Measurements from ENCODE around the gene NBAS. TPM values are rescaled to one million over a fixed set of nuclear protein-coding genes. Genes with fewer than 3 reads are reported as not detected.

Gene NBAS
- total RNA-seq, 1 donor from 2014 or later: 57.6 TPM

DNA sequence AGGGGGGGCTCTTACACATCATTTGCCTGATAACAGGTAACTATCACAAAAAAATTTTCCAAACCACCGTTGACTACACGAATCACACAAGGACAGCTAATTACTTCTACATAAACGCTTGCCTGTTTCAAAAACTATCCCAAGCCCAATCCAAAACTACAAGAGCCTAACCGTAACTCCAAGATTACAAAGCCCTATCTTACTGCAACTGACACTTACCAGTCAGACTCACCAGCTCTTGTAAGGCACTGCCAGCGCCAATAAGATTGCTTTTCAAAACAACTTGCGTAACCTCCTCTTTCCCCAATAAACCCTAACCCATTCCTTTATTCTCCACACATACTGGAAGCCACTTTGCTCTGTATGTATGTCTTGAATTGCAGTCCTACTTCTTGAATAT is 148.4 kb downstream of the NBAS start:
- no peak overlapping the region for H3K4me2 ChIP-seq (ENCODE audit: low read length)
- H3K27me3 ChIP-seq (ENCODE audit: insufficient read depth, low read length): no peaks in the 10 kb centered on the region
- H3K4me1 ChIP-seq (ENCODE audit: insufficient read depth, low read length): no peaks in the 10 kb centered on the region
- H2AFZ ChIP-seq (ENCODE audit: low read depth, low read length): no peak overlapping the region
- Mint-ChIP-seq H3K27ac (ENCODE audit: unreplicated experiment) (no peak overlapping the region), H3K4me3 (ENCODE audit: unreplicated experiment) (no peak overlapping the region), H3K4me1 (ENCODE audit: low read depth, unreplicated experiment) (no peaks in the 10 kb centered on the region), H3K27me3 (ENCODE audit: low read depth, unreplicated experiment) (no peaks in the 10 kb centered on the region), H3K9me3 (ENCODE audit: unreplicated experiment) (no peaks in the 10 kb centered on the region), H3K36me3 (ENCODE audit: low read depth, unreplicated experiment) (peaks cover 11% of the 10 kb centered on the region)
- no peaks in the 10 kb centered on the region for H3K9me3 ChIP-seq (ENCODE audit: insufficient read depth, low read depth, low read length)
- H4K20me1 ChIP-seq (ENCODE audit: insufficient read depth, low read length): no peaks in the 10 kb centered on the region
- no peak overlapping the region for H3K9ac ChIP-seq (ENCODE audit: low read length)
- H3K4me3 ChIP-seq (ENCODE audit: insufficient read depth, low read depth, low read length): no peak overlapping the region
- DNase-seq (ENCODE audit: low read depth) (no peak), FAIRE-seq (no peak)
- TF ChIP-seq, protein P1, sequence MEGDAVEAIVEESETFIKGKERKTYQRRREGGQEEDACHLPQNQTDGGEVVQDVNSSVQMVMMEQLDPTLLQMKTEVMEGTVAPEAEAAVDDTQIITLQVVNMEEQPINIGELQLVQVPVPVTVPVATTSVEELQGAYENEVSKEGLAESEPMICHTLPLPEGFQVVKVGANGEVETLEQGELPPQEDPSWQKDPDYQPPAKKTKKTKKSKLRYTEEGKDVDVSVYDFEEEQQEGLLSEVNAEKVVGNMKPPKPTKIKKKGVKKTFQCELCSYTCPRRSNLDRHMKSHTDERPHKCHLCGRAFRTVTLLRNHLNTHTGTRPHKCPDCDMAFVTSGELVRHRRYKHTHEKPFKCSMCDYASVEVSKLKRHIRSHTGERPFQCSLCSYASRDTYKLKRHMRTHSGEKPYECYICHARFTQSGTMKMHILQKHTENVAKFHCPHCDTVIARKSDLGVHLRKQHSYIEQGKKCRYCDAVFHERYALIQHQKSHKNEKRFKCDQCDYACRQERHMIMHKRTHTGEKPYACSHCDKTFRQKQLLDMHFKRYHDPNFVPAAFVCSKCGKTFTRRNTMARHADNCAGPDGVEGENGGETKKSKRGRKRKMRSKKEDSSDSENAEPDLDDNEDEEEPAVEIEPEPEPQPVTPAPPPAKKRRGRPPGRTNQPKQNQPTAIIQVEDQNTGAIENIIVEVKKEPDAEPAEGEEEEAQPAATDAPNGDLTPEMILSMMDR (IDR thresholded peaks at IDR 0.05; ENCODE audit: insufficient read depth, low read depth, low read length): no peak
- no peak for TF ChIP-seq EZH2 (IDR thresholded peaks at IDR 0.05; ENCODE audit: insufficient read depth, low read length)
- H3K36me3 ChIP-seq (ENCODE audit: insufficient read depth, low read length): peaks cover 4% of the 10 kb centered on the region
- H3K27ac ChIP-seq (ENCODE audit: low read depth, low read length): no peak overlapping the region
- H3K79me2 ChIP-seq (ENCODE audit: insufficient read depth, low read length): no peaks in the 10 kb centered on the region

DNA sequence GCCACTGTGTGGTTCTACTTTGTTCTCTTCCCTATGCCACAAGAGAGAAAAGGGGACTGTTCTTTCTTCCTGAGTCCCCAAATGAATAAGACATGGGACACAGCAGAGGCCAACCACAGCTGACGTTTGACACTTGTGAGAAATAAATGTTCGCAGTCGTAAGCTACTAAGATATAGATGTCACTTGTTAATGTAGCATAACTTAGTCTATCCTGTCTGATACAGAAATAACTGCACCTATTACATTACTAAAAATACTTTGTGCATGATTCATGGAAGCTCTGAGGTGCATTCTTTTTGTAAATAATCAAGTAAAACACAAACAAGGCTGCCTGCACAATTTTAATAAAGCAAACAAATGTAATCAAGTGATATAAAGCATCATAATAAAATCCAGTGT is 148.8 kb downstream of the NBAS start:
- Mint-ChIP-seq H3K4me1 (ENCODE audit: low read depth, unreplicated experiment) (no peaks in the 10 kb centered on the region), H3K27ac (ENCODE audit: unreplicated experiment) (no peak overlapping the region), H3K9me3 (ENCODE audit: unreplicated experiment) (no peaks in the 10 kb centered on the region), H3K27me3 (ENCODE audit: low read depth, unreplicated experiment) (no peaks in the 10 kb centered on the region), H3K36me3 (ENCODE audit: low read depth, unreplicated experiment) (peaks cover 11% of the 10 kb centered on the region), H3K4me3 (ENCODE audit: unreplicated experiment) (no peak overlapping the region)
- H3K27me3 ChIP-seq (ENCODE audit: insufficient read depth, low read length): no peaks in the 10 kb centered on the region
- no peaks in the 10 kb centered on the region for H4K20me1 ChIP-seq (ENCODE audit: insufficient read depth, low read length)
- H3K4me3 ChIP-seq (ENCODE audit: insufficient read depth, low read depth, low read length): no peak overlapping the region
- TF ChIP-seq, protein P1 (IDR thresholded peaks at IDR 0.05; ENCODE audit: insufficient read depth, low read depth, low read length): no peak
- no peak for TF ChIP-seq EZH2 (IDR thresholded peaks at IDR 0.05; ENCODE audit: insufficient read depth, low read length)
- no peak for DNase-seq (ENCODE audit: low read depth)
- no peaks in the 10 kb centered on the region for H3K9me3 ChIP-seq (ENCODE audit: insufficient read depth, low read depth, low read length)
- no peak overlapping the region for H3K4me2 ChIP-seq (ENCODE audit: low read length)
- no peaks in the 10 kb centered on the region for H3K4me1 ChIP-seq (ENCODE audit: insufficient read depth, low read length)
- H3K27ac ChIP-seq (ENCODE audit: low read depth, low read length): no peak overlapping the region
- no peaks in the 10 kb centered on the region for H3K79me2 ChIP-seq (ENCODE audit: insufficient read depth, low read length)
- peaks cover 4% of the 10 kb centered on the region for H3K36me3 ChIP-seq (ENCODE audit: insufficient read depth, low read length)
- no peak overlapping the region for H3K9ac ChIP-seq (ENCODE audit: low read length)
- H2AFZ ChIP-seq (ENCODE audit: low read depth, low read length): no peak overlapping the region
- FAIRE-seq: no peak

DNA sequence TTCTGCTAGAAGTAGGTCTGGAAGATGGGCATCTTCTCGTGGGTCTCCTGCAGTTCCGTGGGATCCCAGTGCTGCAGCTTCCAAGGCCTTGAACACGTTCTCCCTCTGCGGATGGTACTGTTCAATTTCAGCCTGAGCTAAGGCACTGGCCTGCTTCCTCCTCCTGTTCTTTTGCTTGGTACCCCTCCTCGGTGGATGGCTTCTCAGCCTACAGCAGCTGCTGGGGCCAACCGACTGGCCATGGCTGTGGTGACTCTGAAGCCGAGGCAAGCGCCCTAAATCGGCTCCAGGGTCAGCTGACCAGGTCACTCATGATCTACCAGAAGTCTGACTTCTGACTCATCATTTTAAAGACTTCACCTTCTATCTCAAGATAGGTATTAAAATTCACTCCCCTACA is 150.2 kb downstream of the NBAS start:
- Mint-ChIP-seq H3K4me3 (ENCODE audit: unreplicated experiment) (no peak overlapping the region), H3K9me3 (ENCODE audit: unreplicated experiment) (no peaks in the 10 kb centered on the region), H3K36me3 (ENCODE audit: low read depth, unreplicated experiment) (peaks cover 7% of the 10 kb centered on the region), H3K4me1 (ENCODE audit: low read depth, unreplicated experiment) (no peaks in the 10 kb centered on the region), H3K27ac (ENCODE audit: unreplicated experiment) (no peak overlapping the region), H3K27me3 (ENCODE audit: low read depth, unreplicated experiment) (no peaks in the 10 kb centered on the region)
- Histone ChIP-seq H3K79me2 (ENCODE audit: insufficient read depth, low read length) (no peaks in the 10 kb centered on the region), H3K36me3 (ENCODE audit: insufficient read depth, low read length) (peaks cover 4% of the 10 kb centered on the region), H3K4me1 (ENCODE audit: insufficient read depth, low read length) (no peaks in the 10 kb centered on the region), H3K9me3 (ENCODE audit: insufficient read depth, low read depth, low read length) (no peaks in the 10 kb centered on the region), H4K20me1 (ENCODE audit: insufficient read depth, low read length) (no peaks in the 10 kb centered on the region), H2AFZ (ENCODE audit: low read depth, low read length) (no peak overlapping the region), H3K4me2 (ENCODE audit: low read length) (no peak overlapping the region), H3K27me3 (ENCODE audit: insufficient read depth, low read length) (no peaks in the 10 kb centered on the region), H3K4me3 (ENCODE audit: insufficient read depth, low read depth, low read length) (no peak overlapping the region), H3K9ac (ENCODE audit: low read length) (no peak overlapping the region), H3K27ac (ENCODE audit: low read depth, low read length) (no peak overlapping the region)
- no peak for TF ChIP-seq EZH2 (IDR thresholded peaks at IDR 0.05; ENCODE audit: insufficient read depth, low read length)
- TF ChIP-seq, protein P1 (IDR thresholded peaks at IDR 0.05; ENCODE audit: insufficient read depth, low read depth, low read length): no peak
- FAIRE-seq (no peak), DNase-seq (ENCODE audit: low read depth) (no peak)

All from astrocyte (in vitro differentiated cells and primary cell).